ENCODE measurements around the gene ELK4. TPM values are rescaled to one million over a fixed set of nuclear protein-coding genes. Genes with fewer than 3 reads are reported as not detected.

Gene ELK4
- total RNA-seq, 1 donor from 2014 or later = 36.3 TPM

DNA sequence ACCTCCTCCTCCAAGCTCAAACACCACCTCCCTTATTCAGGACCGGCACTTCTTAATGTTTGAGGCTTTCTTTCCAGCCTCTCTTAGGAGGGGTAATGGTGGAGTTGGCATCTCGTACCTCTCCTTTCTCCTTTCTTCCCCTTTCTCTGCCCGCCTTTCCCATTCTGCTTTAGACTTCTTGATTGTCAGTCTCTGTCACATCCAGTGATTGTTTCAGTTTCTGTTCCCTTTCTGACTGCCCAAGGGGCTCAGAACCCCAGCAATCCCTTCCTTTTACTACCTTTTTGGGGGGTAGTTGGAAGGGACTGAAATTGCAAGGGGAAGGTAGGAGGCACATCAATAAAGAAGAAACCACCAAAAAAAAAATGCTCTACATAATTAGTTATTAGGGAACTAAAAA lies 5.6 kb downstream of the ELK4 start:
- Histone ChIP-seq H3K4me1 (peaks cover 48% of the 10 kb centered on the region), H3K27me3 (ENCODE audit: low read depth) (no peaks in the 10 kb centered on the region), H3K4me3 (no peak overlapping the region), H3K36me3 (peaks cover 23% of the 10 kb centered on the region), H3K9me3 (replicated peaks) (no peaks in the 10 kb centered on the region), H3K27ac (replicated peaks) (no peak overlapping the region)
- TF ChIP-seq, protein P1, sequence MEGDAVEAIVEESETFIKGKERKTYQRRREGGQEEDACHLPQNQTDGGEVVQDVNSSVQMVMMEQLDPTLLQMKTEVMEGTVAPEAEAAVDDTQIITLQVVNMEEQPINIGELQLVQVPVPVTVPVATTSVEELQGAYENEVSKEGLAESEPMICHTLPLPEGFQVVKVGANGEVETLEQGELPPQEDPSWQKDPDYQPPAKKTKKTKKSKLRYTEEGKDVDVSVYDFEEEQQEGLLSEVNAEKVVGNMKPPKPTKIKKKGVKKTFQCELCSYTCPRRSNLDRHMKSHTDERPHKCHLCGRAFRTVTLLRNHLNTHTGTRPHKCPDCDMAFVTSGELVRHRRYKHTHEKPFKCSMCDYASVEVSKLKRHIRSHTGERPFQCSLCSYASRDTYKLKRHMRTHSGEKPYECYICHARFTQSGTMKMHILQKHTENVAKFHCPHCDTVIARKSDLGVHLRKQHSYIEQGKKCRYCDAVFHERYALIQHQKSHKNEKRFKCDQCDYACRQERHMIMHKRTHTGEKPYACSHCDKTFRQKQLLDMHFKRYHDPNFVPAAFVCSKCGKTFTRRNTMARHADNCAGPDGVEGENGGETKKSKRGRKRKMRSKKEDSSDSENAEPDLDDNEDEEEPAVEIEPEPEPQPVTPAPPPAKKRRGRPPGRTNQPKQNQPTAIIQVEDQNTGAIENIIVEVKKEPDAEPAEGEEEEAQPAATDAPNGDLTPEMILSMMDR (IDR thresholded peaks at IDR 0.05; ENCODE audit: borderline replicate concordance) = no peak
- intact Hi-C loops (cut with micrococcal nuclease) = no loop called here
- DNase-seq = no peak

DNA sequence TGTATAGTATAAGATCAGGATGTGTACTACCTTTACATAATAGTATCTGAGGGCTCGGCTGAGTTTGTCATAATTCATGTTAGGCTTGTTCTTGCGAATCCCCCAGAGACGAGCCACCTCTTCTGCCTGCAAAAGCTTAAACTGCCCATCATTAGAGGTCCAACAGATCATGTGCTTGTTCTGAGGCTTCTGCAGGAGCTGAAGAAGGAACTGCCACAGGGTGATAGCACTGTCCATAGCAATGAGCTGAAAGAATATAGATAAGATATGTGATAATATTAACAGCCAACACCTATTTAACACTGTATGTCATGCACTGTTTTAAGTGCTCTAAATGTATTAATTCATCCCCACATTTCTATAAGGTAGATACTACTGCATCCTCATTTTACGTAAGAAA lies 8.2 kb downstream of the ELK4 start:
- intact Hi-C loops (cut with micrococcal nuclease) = no loop called here
- Histone ChIP-seq H3K27me3 (ENCODE audit: low read depth) (no peaks in the 10 kb centered on the region), H3K36me3 (peaks cover 45% of the 10 kb centered on the region), H3K9me3 (replicated peaks) (no peaks in the 10 kb centered on the region), H3K4me3 (no peak overlapping the region), H3K4me1 (peaks cover 25% of the 10 kb centered on the region), H3K27ac (replicated peaks) (no peak overlapping the region)
- TF ChIP-seq, protein P1 (IDR thresholded peaks at IDR 0.05; ENCODE audit: borderline replicate concordance) = no peak
- DNase-seq = no peak

DNA sequence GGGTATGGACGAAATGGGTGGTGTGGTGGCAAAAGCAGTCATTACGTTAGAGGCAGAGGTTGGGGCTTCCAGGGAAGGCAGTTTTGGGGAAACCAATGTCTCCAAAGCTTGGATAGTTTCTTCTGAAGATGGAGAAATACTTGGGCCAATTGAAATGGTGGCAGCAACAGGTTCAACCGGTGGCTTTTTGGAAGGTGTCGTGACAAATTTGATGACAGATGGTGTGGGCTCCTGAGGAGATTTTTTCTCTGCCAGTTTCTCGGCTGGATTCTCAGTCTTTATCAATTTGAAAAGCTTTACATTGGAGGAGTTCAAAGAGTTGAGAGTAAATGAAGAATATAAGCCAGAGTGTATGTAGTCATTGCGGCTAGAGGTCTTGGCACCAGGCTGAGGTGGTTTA lies 11.5 kb downstream of the ELK4 start:
- Histone ChIP-seq H3K27ac (replicated peaks) (no peak overlapping the region), H3K4me3 (no peak overlapping the region), H3K4me1 (peaks cover 11% of the 10 kb centered on the region), H3K36me3 (peaks cover 75% of the 10 kb centered on the region), H3K9me3 (replicated peaks) (no peaks in the 10 kb centered on the region), H3K27me3 (ENCODE audit: low read depth) (no peaks in the 10 kb centered on the region)
- TF ChIP-seq, protein P1 (IDR thresholded peaks at IDR 0.05; ENCODE audit: borderline replicate concordance) = no peak
- DNase-seq = no peak
- intact Hi-C loops (cut with micrococcal nuclease) = no loop called here

DNA sequence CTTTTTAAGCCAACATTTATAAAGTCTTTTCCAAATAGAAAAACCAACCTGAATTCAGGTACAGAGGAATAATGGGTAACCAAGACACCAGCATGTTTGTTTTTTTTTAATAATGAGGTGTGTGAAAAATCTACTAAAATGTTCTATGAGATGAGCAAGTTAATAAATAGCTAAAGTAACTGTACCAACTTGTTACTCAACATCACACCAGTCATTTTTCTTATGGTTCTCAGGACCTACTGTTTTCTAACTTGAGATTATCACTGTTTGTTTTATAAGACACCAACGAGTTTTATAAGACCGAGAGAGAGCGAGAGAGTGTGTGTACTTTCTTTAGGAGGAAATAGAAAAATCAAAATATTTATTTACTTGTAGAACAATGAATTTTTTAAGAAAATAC lies 12.4 kb downstream of the ELK4 start:
- H3K4me3 ChIP-seq = no peak overlapping the region
- intact Hi-C loops (cut with micrococcal nuclease) = no loop called here
- TF ChIP-seq, protein P1 (IDR thresholded peaks at IDR 0.05; ENCODE audit: borderline replicate concordance) = no peak

DNA sequence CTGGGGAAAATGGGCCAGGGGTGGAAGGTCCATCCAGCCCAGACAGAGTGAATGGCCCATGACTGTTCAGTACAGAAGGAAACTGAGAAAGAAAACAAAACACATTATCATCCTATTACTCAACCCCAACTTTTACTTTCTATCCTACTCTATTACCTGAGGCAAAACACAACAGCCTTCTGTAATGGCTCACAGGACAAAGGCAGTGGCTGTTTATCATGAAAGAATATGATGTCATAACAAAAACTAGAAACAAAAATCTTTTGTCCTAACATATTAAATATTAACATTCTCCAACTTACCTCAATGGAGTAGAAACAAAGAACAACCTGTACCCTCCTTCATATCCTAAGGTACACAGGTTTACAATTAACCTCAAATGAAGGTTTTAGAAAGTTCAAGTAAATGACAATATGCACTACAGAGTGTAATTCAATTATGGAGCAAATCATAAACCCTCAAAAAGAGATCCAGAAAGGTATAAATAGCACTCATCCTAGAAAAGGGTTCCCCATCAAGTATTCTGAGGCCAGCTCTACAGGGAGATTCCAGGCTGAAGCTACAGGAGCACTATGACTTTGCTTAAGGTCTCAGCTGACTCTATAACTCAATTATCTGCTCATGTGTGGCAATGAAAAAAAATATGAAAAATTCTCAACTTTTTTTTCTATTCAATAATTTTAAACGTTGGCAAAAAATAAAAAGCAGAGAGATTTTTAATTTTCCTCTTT lies 15.1 kb downstream of the ELK4 start:
- peaks cover 15% of the 10 kb centered on the region for H3K4me1 ChIP-seq
- intact Hi-C loops (cut with micrococcal nuclease) = no loop called here
- H3K4me3 ChIP-seq = no peak overlapping the region
- H3K9me3 ChIP-seq (replicated peaks) = no peaks in the 10 kb centered on the region
- DNase-seq = no peak
- no peak overlapping the region for H3K27ac ChIP-seq (replicated peaks)
- H3K27me3 ChIP-seq (ENCODE audit: low read depth) = no peaks in the 10 kb centered on the region
- peaks cover 71% of the 10 kb centered on the region for H3K36me3 ChIP-seq
- TF ChIP-seq, protein P1 (IDR thresholded peaks at IDR 0.05; ENCODE audit: borderline replicate concordance) = no peak

More for the DNA sequence above, 12.4 kb downstream of the ELK4 start:
- H3K27me3 ChIP-seq (ENCODE audit: low read depth) = no peaks in the 10 kb centered on the region
- H3K36me3 ChIP-seq = peaks cover 78% of the 10 kb centered on the region
- peaks cover 5% of the 10 kb centered on the region for H3K4me1 ChIP-seq
- no peaks in the 10 kb centered on the region for H3K9me3 ChIP-seq (replicated peaks)
- H3K27ac ChIP-seq (replicated peaks) = no peak overlapping the region
- DNase-seq = no peak
